IMR-90 (cell line): ENCODE results near the gene SWAP70.

Experiments used
- BHLHE40 ChIP-seq: fragments of 150-350 bp; IDR thresholded peaks from 2 replicates; pipeline ENCODE4 v1.6.1; 2016; ENCODE audit warnings: mild to moderate bottlenecking, low read depth, low read length
- CEBPB ChIP-seq: IDR thresholded peaks from 2 replicates; pipeline ENCODE4 v1.6.1; 2012; ENCODE audit warnings: low read depth, low read length, improper control_type of control experiment
- CHD1 ChIP-seq: IDR thresholded peaks from 2 replicates; pipeline ENCODE4 v1.6.1; 2012; ENCODE audit warnings: low read depth, low read length, improper control_type of control experiment
- CTCF ChIP-seq: conservative IDR thresholded peaks from 2 replicates; pipeline ENCODE4 v1.5.1; 2012; ENCODE audit warnings: mild to moderate bottlenecking, low read depth, low read length, improper control_type of control experiment
- ELK1 ChIP-seq: fragments of 150-350 bp; IDR thresholded peaks from 2 replicates; pipeline ENCODE4 v1.6.1; 2016; ENCODE audit warnings: low read depth, mild to moderate bottlenecking, low read length, moderate library complexity, borderline replicate concordance
- FOS ChIP-seq: fragments of 150-350 bp; IDR thresholded peaks from 2 replicates; pipeline ENCODE4 v1.6.1; 2016; ENCODE audit warnings: low read depth, low read length
- MAZ ChIP-seq: IDR thresholded peaks from 2 replicates; pipeline ENCODE4 v1.6.1; 2012; ENCODE audit warnings: low read depth, mild to moderate bottlenecking, low read length, improper control_type of control experiment, moderate library complexity, borderline replicate concordance
- MXI1 ChIP-seq: IDR thresholded peaks from 2 replicates; pipeline ENCODE4 v1.6.1; 2012; ENCODE audit warnings: low read depth, mild to moderate bottlenecking, low read length, moderate library complexity, borderline replicate concordance
- NFE2L2 ChIP-seq: fragments of 150-350 bp; IDR thresholded peaks from 2 replicates; pipeline ENCODE4 v1.6.1; 2016; ENCODE audit warnings: low read depth, mild to moderate bottlenecking, low read length
- POLR2A ChIP-seq: IDR thresholded peaks from 2 replicates; pipeline ENCODE4 v1.6.1; 2012; ENCODE audit warnings: mild to moderate bottlenecking, low read depth, low read length
- RAD21 ChIP-seq: IDR thresholded peaks from 2 replicates; pipeline ENCODE4 v1.6.1; 2012; ENCODE audit warnings: low read length, improper control_type of control experiment
- RCOR1 ChIP-seq: IDR thresholded peaks from 2 replicates; pipeline ENCODE4 v1.6.1; 2012; ENCODE audit warnings: mild to moderate bottlenecking, low read length, improper control_type of control experiment; ENCODE audit not compliant: insufficient replicate concordance
- SMC3 ChIP-seq: fragments of 150-350 bp; IDR thresholded peaks from 2 replicates; pipeline ENCODE4 v1.6.1; 2016; ENCODE audit warnings: low read depth, mild to moderate bottlenecking, antibody characterized with exemption, low read length, moderate library complexity
- USF2 ChIP-seq: fragments of 150-350 bp; IDR thresholded peaks from 2 replicates; pipeline ENCODE4 v1.6.1; 2017; ENCODE audit warnings: mild to moderate bottlenecking, antibody characterized with exemption, low read length, low read depth

- TF ChIP-seq CTCF (no peak), POLR2A (no peak), RAD21 (no peak), CHD1 (no peak), RCOR1 (no peak), FOS (no peak), ELK1 (no peak), NFE2L2 (no peak), MXI1 (no peak), CEBPB (no peak), SMC3 (no peak), BHLHE40 (no peak), MAZ (no peak), USF2 (no peak)
Observed at GRCh38 chr11:9624448-9624847, 39.4 kb upstream of the SWAP70 start.
